HFF-Myc (cell line): ENCODE measurements around the gene ERN2.

ENCODE experiments used
- DNase-seq: peaks from one replicate; pipeline ENCODE4 v3.0.0-alpha.2; 2011; ENCODE audit warnings: low read depth; ENCODE audit errors: extremely low read depth
- H3K4me3 ChIP-seq: replicated peaks from 2 replicates; pipeline ENCODE4 v1.5.1; 2011; ENCODE audit warnings: low read depth, mild to moderate bottlenecking, control low read depth, low read length
- TF ChIP-seq, protein P1 (sequence below): IDR thresholded peaks from 2 replicates; pipeline ENCODE4 v1.5.1; 2012; ENCODE audit warnings: mild to moderate bottlenecking, low read depth, low read length, control low read depth; ENCODE audit errors: missing control alignments

Gene ERN2

DNA sequence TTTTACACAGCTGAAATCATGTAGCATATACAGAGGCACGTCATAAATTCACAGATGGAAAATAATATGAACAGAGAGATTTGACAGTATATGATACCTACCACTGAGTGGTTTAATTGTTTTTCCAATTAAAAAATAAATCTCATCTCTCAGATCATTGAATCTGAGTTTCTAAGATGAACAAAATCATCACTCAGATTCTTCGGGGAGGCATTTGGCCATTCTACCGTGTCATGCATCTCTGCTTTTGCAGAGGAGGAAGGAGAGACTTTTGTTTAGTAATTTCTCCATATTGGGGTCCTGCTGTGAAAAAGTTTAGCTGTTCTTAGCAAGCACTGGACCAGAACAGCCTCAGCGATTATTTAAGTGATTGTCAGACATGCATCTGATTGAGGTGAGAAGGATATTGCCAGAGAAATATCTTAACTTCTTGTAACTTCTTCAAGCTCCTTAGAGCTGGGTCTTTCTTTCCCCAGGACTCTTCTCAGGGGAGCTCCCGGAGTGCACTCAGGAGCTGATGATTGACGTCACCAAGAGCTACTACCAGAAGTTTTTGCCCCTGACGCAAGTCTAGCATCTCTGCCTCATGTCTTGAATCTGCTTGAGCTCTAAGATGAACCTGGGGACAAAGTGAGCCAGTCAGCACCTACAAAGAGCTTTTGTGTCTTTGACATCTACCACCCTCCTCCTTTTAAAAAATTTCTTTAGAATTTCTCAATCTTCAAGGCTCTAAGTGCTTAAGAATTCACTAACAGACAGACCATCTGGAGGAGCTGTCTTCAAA lies 46.3 kb downstream of the ERN2 start:
- TF ChIP-seq, protein P1, sequence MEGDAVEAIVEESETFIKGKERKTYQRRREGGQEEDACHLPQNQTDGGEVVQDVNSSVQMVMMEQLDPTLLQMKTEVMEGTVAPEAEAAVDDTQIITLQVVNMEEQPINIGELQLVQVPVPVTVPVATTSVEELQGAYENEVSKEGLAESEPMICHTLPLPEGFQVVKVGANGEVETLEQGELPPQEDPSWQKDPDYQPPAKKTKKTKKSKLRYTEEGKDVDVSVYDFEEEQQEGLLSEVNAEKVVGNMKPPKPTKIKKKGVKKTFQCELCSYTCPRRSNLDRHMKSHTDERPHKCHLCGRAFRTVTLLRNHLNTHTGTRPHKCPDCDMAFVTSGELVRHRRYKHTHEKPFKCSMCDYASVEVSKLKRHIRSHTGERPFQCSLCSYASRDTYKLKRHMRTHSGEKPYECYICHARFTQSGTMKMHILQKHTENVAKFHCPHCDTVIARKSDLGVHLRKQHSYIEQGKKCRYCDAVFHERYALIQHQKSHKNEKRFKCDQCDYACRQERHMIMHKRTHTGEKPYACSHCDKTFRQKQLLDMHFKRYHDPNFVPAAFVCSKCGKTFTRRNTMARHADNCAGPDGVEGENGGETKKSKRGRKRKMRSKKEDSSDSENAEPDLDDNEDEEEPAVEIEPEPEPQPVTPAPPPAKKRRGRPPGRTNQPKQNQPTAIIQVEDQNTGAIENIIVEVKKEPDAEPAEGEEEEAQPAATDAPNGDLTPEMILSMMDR, result no peak
- H3K4me3 ChIP-seq, result no peak overlapping the region
- no peak for DNase-seq

DNA sequence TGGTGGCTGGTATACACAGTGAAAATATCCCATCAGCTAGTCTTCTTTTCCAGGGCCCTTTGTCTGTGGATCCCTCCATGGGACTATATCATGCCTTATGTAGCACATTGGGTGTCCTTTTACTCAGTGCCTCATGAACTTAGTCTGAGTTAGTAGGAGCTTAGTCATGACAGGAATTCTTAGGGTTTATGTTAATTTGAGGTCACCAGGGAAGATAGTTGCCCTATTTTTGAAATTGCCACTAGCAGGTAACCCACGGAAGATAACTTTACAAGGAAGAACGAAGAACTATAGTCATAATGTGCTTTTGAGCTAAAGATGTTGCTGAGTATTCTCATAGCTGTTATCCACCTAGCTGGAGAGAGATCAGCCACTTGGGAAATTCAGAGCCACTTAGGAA lies 49.1 kb downstream of the ERN2 start:
- TF ChIP-seq, protein P1, result no peak
- no peak overlapping the region for H3K4me3 ChIP-seq
- no peak for DNase-seq

DNA sequence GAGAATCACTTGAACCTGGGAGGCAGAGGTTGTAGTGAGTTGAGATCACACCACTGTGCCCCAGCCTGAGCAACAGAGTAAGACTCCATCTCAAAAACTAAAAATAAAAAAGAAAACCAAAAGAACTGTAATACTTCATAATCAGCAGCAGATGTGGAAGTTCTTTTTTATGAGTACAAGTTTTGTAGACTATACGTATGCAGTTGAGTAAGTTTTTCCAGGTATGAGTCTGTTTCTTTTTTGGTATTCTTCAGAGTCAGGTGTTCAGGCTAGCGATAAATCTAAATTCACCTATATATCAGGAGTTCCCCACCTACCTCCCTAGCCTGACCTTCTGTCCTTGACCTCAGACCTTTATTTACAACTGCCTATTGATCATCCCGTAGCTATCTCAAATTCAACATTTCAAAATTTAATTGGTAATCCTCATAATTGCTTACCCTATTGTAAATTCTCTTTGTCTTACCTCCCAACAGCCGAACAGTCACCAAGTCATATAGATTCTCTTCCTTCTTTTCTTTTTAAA lies 61.0 kb downstream of the ERN2 start:
- no peak for DNase-seq
- TF ChIP-seq, protein P1, result no peak
- no peak overlapping the region for H3K4me3 ChIP-seq

DNA sequence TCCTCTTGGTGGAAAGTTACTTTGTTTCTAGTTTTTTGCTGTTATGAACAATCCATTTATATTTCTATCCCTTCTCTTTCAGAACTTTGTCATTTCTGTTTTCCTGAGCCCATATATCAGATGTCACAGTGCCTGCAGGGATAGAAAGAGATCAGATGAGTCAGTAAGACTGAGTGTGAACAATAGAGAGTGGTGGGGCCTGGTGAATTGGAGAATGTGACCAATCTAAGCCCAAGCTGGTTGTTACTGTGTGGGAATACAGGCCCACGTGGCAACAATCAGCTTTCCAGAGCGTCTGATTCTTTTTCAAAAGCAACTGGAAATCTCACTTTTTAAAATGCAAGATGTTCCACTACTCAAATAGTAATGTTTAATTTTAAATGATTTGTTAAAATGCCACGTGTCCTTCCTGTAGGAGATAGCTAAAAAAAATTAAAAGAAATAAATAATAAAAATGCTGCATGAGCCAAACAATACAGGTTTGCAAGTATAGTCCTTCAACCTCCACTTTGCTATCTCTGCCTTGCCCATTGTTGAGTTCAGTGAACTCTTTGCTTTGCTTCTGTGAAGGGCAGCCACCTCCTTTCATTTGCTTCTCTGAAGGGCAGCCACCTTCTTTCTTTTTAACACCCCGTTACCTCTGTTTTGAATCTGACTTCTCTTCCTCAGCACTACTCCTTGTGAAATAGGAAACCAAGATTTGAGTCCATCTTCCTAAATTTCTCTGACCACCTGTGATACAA lies 62.2 kb downstream of the ERN2 start:
- no peak overlapping the region for H3K4me3 ChIP-seq
- TF ChIP-seq, protein P1, result no peak
- DNase-seq, result no peak

DNA sequence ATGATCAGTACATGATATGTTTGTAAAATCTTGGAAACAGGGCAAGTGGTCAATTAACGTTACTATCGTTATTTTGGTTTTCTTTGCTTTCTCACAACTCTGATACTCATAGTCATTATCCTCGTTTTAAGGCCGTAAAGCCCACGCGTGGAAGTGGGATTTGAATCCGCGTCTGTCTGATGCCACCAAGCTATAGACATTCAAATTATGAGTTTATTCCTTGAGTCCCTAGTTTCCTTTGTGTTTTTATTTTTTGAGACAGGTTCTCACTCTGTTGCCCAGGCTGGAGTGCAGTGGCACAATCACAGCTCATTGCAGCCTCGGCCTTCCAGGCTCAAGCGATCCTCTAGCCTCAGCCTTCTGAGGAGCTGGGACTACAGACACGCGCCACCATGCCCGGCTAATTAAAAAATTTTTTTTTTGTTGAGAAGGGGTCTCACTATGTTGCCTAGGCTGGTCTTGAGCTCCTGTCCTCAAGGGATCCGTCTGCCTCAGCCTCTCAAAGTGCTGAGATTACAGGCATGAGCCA lies 70.7 kb downstream of the ERN2 start:
- TF ChIP-seq, protein P1, result no peak
- no peak for DNase-seq
- H3K4me3 ChIP-seq, result peak overlapping the region; percentile 94

DNA sequence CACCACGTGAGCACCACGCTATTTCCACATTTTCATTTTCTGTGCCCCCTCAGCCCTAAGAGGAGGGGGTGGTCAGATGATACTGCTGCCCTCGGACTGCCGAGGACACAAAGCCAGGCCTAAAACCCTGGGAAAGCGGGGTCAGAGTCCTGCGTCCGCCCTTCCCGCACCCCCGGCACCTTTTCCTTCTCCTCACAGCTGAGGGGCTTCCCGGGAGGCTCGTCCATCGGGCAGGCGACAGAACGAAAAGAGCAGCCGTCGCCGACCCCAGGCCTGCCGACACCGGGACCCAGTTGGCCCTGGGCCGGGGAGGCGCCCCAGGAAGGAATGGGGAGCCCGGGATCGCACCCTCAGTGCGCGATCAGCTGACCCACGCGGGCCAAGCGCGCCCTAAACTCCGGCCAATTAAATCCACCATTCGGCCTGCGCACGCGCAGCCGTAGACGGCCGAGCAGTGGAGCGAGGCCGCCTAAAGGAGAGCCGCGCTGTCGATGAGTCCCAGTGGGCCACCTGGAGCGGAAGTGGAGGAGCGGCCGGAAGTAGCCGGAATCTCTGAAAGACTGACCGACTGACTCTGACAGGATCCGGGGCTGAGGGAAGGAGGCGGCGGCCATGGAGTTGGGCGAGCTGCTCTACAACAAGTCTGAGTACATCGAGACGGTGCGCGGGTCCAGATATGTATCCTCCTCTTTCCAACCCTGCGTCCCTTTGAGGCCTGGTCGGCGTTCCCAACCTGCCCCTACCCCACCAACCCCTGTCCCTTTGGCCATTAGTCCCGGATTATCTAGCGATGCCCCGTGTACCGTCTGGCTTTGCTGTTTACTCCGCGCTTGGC lies 71.9 kb downstream of the ERN2 start, which contains the start of the genes DCTN5 and PALB2:
DCTN5 (plus strand) TSS at position 536 of the 835 bp plus-strand sequence; CDS start at position 613, 77 bp downstream.
PALB2 (minus strand) TSS at position 380 of the 835 bp plus-strand sequence; CDS start at position 227, 153 bp downstream.
- TF ChIP-seq, protein P1, result no peak
- peak; percentile 70 for DNase-seq
- H3K4me3 ChIP-seq, result peak within 1 kb of the TSS; percentile 94
